ENCODE measurements around the gene NXPH3.

NXPH3 gene

GRCh38 chr17:49624896-49625295 is 49.2 kb downstream of the NXPH3 start:
- DNase-seq (ENCODE audit: low read depth, low spot score): no peak

GRCh38 chr17:49629447-49629846 is 53.8 kb downstream of the NXPH3 start:
- DNase-seq (ENCODE audit: low read depth, low spot score): no peak

- no peak for DNase-seq (ENCODE audit: low read depth, low spot score)
These were observed 54.6 kb downstream of the NXPH3 start for GRCh38 chr17:49630113-49630900.

GRCh38 chr17:49631496-49631895 is 55.8 kb downstream of the NXPH3 start:
- no peak for DNase-seq (ENCODE audit: low read depth, low spot score)

Measured in ELF-1 (cell line).